Nephron progenitor cell (in vitro differentiated cells): ENCODE measurements around the gene FGD5.

Source experiments
- DNase-seq: peaks from one replicate; pipeline ENCODE4 v3.0.0; 2021
- H3K27ac Mint-ChIP-seq: 2 replicates; pipeline ENCODE4 v1.8.0; 2021; ENCODE audit warnings: mild to moderate bottlenecking, moderate library complexity, mixed read lengths
- H3K27me3 Mint-ChIP-seq: 2 replicates; pipeline ENCODE4 v1.8.0; 2021; ENCODE audit warnings: mild to moderate bottlenecking, low read depth, mixed read lengths; ENCODE audit not compliant: poor library complexity
- H3K36me3 Mint-ChIP-seq: 2 replicates; pipeline ENCODE4 v1.8.0; 2021; ENCODE audit warnings: low read depth, mixed read lengths
- H3K4me1 Mint-ChIP-seq: 2 replicates; pipeline ENCODE4 v1.8.0; 2021; ENCODE audit warnings: mixed read lengths
- H3K4me3 Mint-ChIP-seq: 2 replicates; pipeline ENCODE4 v1.8.0; 2021; ENCODE audit warnings: mild to moderate bottlenecking, moderate library complexity, mixed read lengths
- H3K9me3 Mint-ChIP-seq: 2 replicates; pipeline ENCODE4 v1.8.0; 2021; ENCODE audit warnings: mild to moderate bottlenecking, moderate library complexity, mixed read lengths
- TF ChIP-seq, protein P1 (sequence below): fragments of 200-600 bp; sonication (generic); IDR thresholded peaks from 2 replicates; pipeline ENCODE4 v1.5.0; 2021; ENCODE audit warnings: antibody characterized with exemption

The FGD5 gene

DNA sequence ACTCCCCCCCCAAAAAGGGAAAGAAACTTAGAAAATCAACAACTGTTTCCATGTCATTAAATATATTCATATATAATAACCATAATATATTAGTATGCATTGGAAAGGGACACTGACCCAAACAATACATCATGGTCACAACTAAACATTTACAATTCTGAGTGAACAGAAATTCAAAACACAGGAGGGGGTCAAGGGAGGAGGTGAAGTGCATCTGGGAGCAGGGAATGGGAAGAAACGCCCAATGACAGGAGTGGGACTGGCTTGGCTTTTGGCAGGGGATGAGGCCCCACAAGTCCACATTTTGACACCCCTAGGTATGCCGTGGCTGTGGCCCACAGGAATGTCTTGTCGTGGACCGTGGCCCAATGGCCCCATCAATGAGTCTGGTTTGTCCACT lies 41.1 kb downstream of the FGD5 start:
- H3K4me3 Mint-ChIP-seq: no peak overlapping the region

DNA sequence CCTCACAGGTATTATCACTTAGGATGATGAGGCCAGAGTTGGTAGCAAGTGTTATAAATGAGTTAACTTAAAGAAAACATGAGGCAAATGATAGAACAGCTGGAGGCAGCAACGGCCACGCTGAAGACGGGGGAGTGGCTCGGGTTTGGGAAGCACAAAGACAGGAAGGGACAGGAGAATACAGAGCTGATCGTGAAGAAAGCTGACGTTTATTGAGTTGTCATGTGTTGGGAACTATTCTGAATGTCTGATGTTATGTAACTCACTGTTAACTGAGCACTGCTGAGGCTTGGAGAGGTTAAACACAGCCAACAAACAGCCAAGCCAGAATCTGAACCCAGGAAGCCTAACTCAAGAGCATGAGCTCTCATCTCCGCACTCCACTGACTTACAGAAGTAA lies 42.3 kb downstream of the FGD5 start:
- H3K27ac Mint-ChIP-seq: no peak overlapping the region
- H3K36me3 Mint-ChIP-seq: no peaks in the 10 kb centered on the region
- H3K4me3 Mint-ChIP-seq: no peak overlapping the region
- DNase-seq: no peak
- H3K9me3 Mint-ChIP-seq: peaks cover 9% of the 10 kb centered on the region
- peaks cover 16% of the 10 kb centered on the region for H3K4me1 Mint-ChIP-seq
- TF ChIP-seq, protein P1, sequence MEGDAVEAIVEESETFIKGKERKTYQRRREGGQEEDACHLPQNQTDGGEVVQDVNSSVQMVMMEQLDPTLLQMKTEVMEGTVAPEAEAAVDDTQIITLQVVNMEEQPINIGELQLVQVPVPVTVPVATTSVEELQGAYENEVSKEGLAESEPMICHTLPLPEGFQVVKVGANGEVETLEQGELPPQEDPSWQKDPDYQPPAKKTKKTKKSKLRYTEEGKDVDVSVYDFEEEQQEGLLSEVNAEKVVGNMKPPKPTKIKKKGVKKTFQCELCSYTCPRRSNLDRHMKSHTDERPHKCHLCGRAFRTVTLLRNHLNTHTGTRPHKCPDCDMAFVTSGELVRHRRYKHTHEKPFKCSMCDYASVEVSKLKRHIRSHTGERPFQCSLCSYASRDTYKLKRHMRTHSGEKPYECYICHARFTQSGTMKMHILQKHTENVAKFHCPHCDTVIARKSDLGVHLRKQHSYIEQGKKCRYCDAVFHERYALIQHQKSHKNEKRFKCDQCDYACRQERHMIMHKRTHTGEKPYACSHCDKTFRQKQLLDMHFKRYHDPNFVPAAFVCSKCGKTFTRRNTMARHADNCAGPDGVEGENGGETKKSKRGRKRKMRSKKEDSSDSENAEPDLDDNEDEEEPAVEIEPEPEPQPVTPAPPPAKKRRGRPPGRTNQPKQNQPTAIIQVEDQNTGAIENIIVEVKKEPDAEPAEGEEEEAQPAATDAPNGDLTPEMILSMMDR: no peak
- H3K27me3 Mint-ChIP-seq: peaks cover 16% of the 10 kb centered on the region

More for the DNA sequence above, 41.1 kb downstream of the FGD5 start:
- Mint-ChIP-seq H3K27me3 (peaks cover 12% of the 10 kb centered on the region), H3K9me3 (peaks cover 18% of the 10 kb centered on the region), H3K4me1 (peaks cover 16% of the 10 kb centered on the region), H3K36me3 (no peaks in the 10 kb centered on the region), H3K27ac (no peak overlapping the region)
- TF ChIP-seq, protein P1: no peak
- DNase-seq: no peak

DNA sequence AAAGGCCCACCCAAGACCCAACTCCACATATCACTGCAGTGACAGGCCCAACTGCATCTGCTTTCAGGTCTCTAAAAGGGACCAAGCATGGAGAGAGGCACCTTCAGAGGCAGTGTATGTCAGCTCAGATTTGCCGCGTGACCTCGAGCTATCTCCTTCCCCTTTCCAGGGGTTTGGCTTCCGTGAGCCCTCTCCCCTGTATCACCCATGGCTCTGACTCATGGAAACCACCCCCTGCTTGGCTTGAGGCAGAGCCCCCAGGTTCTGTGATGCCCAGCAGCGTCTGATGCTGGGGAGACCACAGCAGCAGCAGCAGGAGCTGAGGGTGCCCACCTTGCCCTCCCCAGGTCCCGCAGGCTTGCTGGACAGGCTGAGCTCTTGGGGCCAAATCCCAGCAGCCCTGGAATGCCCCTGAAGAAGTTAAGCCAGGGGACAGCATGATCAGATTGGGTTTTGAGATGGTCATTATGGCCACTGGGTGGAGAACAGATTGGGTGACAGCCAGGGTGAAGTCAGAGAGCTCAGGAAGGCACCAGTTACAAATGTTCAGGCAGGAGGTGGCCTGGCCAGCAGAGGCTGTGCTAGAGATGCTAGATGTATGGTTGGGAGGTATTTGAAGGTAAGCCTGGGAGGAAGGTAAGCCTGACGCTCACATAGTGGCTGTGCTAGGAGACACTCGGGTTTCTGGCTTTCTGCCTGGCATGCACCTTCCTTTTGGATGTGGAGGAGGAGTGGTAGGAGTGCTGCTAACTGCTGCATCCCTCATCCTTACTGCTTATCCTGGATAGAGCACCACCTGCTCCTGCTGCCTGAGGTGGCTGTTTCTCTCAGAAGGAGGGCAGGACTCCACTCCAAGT lies 42.9 kb downstream of the FGD5 start:
- TF ChIP-seq, protein P1: no peak
- DNase-seq: no peak
- Mint-ChIP-seq H3K36me3 (no peaks in the 10 kb centered on the region), H3K27ac (no peak overlapping the region), H3K4me3 (no peak overlapping the region), H3K9me3 (peaks cover 3% of the 10 kb centered on the region), H3K27me3 (peaks cover 20% of the 10 kb centered on the region), H3K4me1 (peaks cover 16% of the 10 kb centered on the region)

DNA sequence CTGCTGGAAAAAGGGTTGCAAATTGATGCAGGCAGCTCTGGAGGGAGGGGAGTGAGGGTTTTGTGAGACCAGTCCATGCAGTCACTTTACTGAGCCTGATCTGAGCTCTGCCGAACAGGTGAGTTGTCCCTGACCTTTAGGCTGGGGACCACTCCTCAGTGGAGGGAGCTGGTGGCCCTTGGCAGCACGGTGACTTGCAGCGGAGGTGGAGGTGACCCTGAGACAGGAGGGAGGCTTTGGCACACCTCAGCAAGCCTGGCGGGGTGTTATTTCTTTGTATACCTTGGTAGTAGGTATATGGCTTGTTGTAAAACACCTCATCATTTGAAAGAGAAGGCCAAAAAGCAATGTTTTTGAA lies 43.5 kb downstream of the FGD5 start:
- TF ChIP-seq, protein P1: no peak
- no peak for DNase-seq
- no peaks in the 10 kb centered on the region for H3K9me3 Mint-ChIP-seq
- H3K27ac Mint-ChIP-seq: no peak overlapping the region
- peaks cover 16% of the 10 kb centered on the region for H3K4me1 Mint-ChIP-seq
- peaks cover 16% of the 10 kb centered on the region for H3K27me3 Mint-ChIP-seq
- no peak overlapping the region for H3K4me3 Mint-ChIP-seq
- H3K36me3 Mint-ChIP-seq: no peaks in the 10 kb centered on the region

DNA sequence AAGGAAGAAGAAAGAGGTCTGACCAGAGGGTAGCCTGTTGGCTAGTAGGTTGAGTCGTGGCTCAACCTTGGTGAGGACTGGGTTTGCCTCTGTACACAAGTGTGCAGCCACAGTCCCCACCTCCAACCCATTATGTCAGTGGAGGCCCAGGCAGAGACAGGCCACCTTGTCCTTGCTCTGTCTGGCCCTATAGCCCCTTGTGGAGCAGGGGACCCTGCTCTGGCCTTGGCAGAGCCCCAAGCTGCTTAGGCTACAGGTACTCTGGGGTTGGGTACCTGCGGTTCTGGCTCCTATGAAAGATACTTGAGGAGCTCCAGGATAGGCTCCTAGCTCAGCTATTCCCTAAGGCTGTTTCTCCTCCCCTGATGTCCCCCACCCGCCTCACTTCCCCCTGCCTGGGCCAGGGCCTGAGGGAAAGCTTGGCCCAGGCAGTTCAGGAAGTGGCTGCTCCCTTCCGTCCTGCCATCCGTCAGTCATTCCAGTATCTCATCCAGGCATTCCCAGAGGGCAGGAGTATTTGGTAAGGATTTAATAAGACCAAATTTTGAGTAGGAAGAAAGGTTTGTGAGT lies 44.0 kb downstream of the FGD5 start:
- no peaks in the 10 kb centered on the region for H3K9me3 Mint-ChIP-seq
- peaks cover 16% of the 10 kb centered on the region for H3K4me1 Mint-ChIP-seq
- peaks cover 17% of the 10 kb centered on the region for H3K27me3 Mint-ChIP-seq
- TF ChIP-seq, protein P1: no peak
- H3K27ac Mint-ChIP-seq: no peak overlapping the region
- no peak overlapping the region for H3K4me3 Mint-ChIP-seq
- DNase-seq: no peak
- H3K36me3 Mint-ChIP-seq: no peaks in the 10 kb centered on the region
